ENCODE measurements around the gene SLFN14. TPM values are rescaled to one million over a fixed set of nuclear protein-coding genes. Genes with fewer than 3 reads are reported as not detected.

SLFN14 gene
- total RNA-seq, 4 donors from 2014 or later = not detected

GRCh38 chr17:35578197-35578928 lies 17.7 kb upstream of the SLFN14 start, which contains the start of gene PEX12:
PEX12 (minus strand) TSS chr17:35578571; CDS start chr17:35578021, 550 bp downstream.
- TF ChIP-seq CTCF (IDR thresholded peaks at IDR 0.05; ENCODE audit: low read depth) = no peak

- no peak for TF ChIP-seq CTCF (IDR thresholded peaks at IDR 0.05; ENCODE audit: low read depth)
These were observed 17.2 kb upstream of the SLFN14 start for GRCh38 chr17:35577830-35578196.

GRCh38 chr17:35575759-35576158 lies 15.1 kb upstream of the SLFN14 start:
- TF ChIP-seq CTCF (IDR thresholded peaks at IDR 0.05; ENCODE audit: low read depth) = no peak

GRCh38 chr17:35569405-35569804 lies 8.8 kb upstream of the SLFN14 start:
- TF ChIP-seq CTCF (IDR thresholded peaks at IDR 0.05; ENCODE audit: low read depth) = no peak

- TF ChIP-seq CTCF (IDR thresholded peaks at IDR 0.05; ENCODE audit: low read depth) = no peak
These were observed 7.9 kb upstream of the SLFN14 start for GRCh38 chr17:35568561-35568960.

- no peak for TF ChIP-seq CTCF (IDR thresholded peaks at IDR 0.05; ENCODE audit: low read depth)
These were observed 6.3 kb upstream of the SLFN14 start for GRCh38 chr17:35566968-35567367.

GRCh38 chr17:35559495-35560210 lies 966 bp downstream of the SLFN14 start:
- TF ChIP-seq CTCF (IDR thresholded peaks at IDR 0.05; ENCODE audit: low read depth) = no peak
